GM18867 (cell line): ENCODE measurements around the gene TMOD4.

Experiments used
- ATAC-seq: cut with Tn5 transposase; IDR thresholded peaks from one replicate; pipeline ENCODE4 v1.9.1; 2021; ENCODE audit warnings: mild to moderate bottlenecking, moderate library complexity; ENCODE audit not compliant: unreplicated experiment

TMOD4 gene

GRCh38 chr1:151176514-151177045 lies 799 bp upstream of the TMOD4 start:
- no peak for ATAC-seq

DNA sequence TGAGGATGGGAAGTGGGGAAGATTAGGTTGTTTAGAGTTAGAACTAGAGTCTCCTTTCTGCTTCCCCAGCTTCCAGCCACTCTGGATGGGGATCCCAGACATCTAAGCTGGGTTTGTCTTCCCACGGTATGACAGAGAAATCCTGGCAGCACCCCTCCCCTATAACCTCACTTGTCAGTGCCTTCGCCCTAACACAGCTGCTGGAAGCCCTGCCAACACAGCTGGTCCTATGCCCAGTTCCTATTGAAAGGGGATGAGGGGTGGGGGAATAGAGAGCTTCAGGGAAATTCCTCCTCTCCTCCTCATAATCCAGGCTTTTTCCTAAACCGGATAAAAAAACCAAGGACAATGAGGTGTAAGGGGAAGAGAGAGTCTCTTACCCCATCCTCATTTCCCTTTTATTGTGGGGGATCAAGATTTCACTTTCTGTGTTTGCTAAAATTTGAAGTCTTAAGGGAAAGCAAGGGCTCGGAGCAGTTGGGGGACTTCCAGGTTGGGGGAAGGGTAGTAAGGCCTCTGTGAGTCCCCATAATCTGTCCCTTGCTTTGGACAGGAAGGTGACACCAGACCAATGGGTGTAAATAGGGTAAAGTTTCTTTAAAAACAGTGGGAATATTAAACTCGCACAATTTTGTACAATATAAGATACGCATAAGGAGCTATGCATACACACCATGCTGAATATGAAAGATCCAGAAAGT lies 590 bp downstream of the TMOD4 start:
- no peak for ATAC-seq

DNA sequence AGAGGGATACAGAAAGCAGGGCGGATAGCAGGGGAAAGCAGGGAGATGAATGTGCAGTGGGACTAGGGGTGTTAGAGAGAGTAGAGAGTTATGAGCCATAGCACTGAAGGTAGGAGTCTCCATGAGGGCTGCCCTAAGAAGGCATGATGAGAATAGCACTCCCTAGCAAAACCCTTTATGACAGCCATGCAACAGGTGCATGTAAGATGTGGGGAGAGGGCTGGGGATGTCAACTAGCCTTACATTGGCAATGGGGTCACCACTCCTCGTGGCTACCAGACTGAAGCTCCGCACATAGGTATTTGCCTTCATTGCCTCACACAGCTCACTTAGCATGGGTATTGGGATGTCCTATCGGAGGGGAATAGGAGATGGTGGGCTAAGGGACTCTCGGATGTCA lies 4.6 kb downstream of the TMOD4 start:
- no peak for ATAC-seq

- ATAC-seq = no peak
These were observed 8.7 kb downstream of the TMOD4 start for GRCh38 chr1:151167116-151167515.

DNA sequence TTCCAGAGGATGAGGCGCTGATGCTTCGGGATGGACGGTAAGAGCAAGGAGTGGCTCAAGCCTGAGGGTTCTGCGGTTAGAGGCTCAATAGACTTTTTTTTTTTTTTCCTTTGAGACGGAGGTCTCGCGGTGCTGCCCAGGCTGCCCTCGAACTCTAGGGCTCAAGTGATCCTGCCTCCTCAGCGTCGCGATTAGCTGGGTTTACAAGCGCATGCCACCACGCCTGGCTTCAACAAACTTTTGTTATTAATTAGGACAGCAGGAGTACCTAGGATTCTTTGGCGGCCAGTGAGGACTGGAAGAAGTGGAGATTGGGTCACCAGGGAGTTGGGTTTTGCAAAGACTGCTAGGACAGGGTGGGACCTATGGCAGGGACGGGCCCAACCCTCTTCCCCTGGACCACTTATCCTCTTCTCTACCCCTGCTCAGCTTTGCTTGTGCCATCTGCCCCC lies 9.2 kb downstream of the TMOD4 start:
- ATAC-seq = no peak

DNA sequence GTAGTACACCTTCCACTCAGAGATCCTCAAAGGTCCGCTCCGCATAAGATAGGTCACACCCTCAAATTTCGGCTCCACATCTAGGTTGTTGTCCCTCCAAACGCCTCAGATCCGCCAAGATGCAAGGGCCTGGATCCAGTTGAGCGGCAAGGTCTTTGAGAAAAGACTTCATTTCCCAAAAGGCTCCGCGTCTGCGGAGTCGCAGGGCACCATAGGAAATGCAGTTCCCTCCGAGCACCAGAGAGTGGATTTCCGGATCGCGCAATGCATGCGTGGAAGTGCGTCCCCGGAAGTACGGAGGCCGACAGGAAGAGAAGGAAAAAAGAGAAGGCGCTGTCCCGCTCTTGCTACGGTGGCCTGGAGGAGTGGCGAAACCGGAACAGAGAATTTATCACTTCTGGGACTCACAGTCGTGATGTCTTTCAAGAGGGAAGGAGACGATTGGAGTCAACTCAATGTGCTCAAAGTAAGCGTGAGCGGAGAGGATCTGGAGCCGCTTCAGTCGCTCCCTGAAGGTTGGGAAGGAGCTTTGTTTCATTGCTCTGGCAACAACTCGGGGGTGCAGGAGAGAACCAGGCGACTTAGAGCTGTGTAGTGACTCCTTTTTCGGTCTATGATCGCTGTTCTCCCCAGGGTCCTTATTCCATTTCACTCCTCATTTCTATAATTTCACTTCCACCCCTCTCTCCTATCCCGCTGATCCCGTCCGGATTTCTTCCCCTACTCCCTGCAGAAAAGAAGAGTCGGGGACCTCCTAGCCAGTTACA lies 9.9 kb downstream of the TMOD4 start, which contains the start of the genes LYSMD1 and SCNM1:
Gene LYSMD1 (minus strand): TSS at position 165 of the 767 bp plus-strand sequence. CDS start 644 bp downstream, outside the sequence.
Gene SCNM1 (plus strand): TSS at position 407 of the 767 bp plus-strand sequence. CDS start 9 bp downstream, at position 416.
- ATAC-seq = peak; percentile 84

DNA sequence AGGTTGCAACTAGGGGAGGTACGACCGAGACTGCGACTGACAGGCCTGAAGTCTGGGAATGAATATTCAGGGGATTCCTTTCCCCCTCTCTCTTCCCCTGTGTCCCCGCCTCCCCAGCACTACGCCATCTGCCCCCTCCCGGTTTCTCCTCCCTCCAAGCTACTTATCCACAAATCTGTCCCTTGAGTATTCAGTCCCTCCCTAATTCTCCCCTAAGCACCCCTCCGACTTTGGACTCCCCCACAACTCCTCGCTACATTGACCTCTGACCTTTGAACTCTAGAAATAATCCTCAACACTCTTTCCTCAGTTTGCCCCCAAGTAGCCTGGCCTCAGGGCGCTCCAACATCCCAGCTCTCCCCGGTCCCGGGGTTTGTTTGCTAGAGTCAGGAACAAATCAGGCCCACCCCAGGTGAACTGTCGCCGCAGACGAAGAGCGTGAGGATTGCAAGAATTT lies 10.5 kb downstream of the TMOD4 start:
- ATAC-seq = no peak

- ATAC-seq = no peak
These were observed 11.0 kb downstream of the TMOD4 start for GRCh38 chr1:151164732-151165280.

DNA sequence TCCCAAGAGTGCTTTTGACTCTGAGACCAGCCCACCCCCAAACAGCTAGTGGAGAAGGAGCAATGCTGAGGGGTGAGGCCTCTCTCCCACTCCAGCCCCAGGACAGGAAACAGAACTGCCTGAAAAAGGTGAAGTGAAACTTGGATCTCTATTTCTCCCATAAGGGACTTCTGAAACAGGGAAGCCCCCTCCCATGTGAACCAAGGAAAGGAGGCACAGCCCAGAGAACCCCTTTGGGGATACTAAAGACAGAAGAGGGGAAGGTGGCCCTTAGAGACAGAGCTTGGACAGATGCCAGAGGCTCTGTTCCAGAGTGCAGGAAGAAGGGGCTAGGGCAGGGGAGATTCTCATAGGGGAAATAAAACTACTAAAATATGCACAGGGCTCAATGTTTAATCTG lies 16.4 kb downstream of the TMOD4 start:
- ATAC-seq = no peak

- ATAC-seq = no peak
These were observed 17.0 kb downstream of the TMOD4 start for GRCh38 chr1:151158751-151159251.

DNA sequence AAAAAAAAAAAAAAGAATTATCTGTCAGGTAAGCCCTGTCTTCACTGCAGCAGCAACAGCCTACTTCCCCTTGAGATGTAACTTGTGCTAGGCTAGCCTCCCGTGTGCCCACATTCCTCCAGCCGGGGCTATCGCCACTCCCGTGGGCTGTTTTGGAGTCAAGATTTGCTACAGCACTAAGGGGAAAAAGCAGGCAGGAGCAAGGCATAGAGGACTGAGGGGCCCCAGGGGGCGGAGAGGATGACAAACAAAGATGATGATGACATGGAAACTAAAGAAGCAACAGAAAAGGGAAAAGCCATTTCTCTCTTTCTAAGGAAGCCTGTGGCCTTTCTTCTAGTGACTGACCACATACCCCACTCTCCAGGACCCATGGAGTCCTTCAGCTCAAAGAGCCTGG lies 17.5 kb downstream of the TMOD4 start:
- ATAC-seq = no peak

- ATAC-seq = no peak
These were observed 18.7 kb downstream of the TMOD4 start for GRCh38 chr1:151157067-151157531.

GRCh38 chr1:151156515-151156819 lies 19.3 kb downstream of the TMOD4 start, which contains the start of gene TNFAIP8L2:
TSS of gene TNFAIP8L2 (plus strand) at chr1:151156649. CDS start at chr1:151158698, 2,049 bp downstream.
- ATAC-seq = peak; percentile 68

- ATAC-seq = no peak
These were observed 28.1 kb downstream of the TMOD4 start for GRCh38 chr1:151147665-151148064.

GRCh38 chr1:151147132-151147503 lies 28.7 kb downstream of the TMOD4 start:
- ATAC-seq = no peak

- peak; percentile 99 for ATAC-seq
These were observed 29.2 kb downstream of the TMOD4 start, which contains the start of gene SEMA6C for GRCh38 chr1:151146412-151147131. TSS of gene SEMA6C (minus strand) at chr1:151146631. CDS start at chr1:151142621, 4,010 bp downstream.

DNA sequence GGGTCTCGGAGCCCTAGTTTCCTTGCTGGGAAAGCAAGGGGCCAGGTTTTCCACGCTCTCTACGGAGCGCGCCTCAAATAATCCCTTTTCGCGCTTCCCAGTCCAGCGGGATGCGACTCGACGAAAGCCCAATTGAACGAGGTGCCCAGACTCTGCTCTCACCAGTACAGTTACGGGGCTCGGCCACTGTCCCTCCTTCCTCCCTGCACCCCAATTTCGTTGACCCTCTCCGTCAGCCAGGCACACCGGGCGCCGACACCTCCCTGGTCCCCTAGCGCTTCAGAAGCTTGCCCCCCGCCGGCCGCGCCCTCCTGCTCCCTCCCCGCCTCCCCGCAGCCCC lies 29.7 kb downstream of the TMOD4 start:
- ATAC-seq = peak; percentile 7

GRCh38 chr1:151145304-151146071 lies 30.3 kb downstream of the TMOD4 start:
- ATAC-seq = no peak

DNA sequence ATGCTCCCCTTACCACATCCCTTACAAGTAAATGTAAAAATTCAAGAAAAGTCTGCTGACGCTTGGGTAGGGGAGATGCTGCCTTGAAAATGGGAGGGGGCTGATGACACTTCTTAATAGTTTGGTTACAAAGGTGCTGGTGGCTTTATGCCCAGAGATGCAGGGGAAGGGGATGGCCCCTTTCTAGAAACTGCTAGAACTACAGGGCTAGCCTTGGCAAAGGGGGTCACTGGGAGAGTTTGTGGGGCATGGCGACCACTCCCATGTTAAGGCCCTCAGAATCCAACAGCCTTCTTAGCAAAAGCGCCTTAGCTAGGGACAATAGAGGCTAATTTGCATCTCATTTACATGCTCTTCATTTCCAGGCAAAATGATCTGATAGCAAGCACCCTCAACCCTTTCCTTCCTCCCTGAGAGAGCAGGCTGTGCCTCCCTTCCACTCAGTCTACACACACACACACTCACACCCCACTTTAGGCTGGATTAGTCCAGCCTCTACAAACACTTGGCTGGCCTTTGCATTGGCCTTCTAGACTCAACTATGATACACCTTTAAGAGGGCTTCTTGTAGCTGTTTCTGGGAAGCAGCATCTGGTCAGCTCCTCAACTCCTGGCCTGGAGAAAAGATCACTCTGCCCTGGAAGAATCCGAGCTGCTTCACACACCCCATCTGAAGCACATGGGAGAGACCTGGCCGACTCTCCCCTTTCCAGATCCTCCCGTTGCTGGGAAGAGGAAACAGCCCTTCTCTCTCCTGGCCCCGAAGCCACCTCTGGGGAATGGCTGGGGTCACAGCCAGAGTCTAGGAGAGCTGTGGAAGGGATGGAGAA lies 31.1 kb downstream of the TMOD4 start:
- no peak for ATAC-seq
